Astrocyte of the cerebellum (primary cell): ENCODE results near the gene EFCAB9.

Experiments
- DNase-seq: peaks from one replicate; pipeline ENCODE4 v3.0.0-alpha.2; 2011; ENCODE audit warnings: low read depth
- H3K4me3 ChIP-seq: 2 replicates; pipeline ENCODE4 v1.5.1; 2011; ENCODE audit warnings: mild to moderate bottlenecking, low read depth, low read length, moderate library complexity
- CTCF ChIP-seq: IDR thresholded peaks from 2 replicates; pipeline ENCODE4 v1.5.1; 2012; ENCODE audit warnings: low read length, low read depth, moderate library complexity, mild to moderate bottlenecking; ENCODE audit errors: missing control alignments
- in situ Hi-C: cut with HindIII; loops from 2 replicates; pipeline ENCODE4 v1.10.0; 2017; ENCODE audit warnings: low sequenced_read_pairs

Gene EFCAB9

DNA sequence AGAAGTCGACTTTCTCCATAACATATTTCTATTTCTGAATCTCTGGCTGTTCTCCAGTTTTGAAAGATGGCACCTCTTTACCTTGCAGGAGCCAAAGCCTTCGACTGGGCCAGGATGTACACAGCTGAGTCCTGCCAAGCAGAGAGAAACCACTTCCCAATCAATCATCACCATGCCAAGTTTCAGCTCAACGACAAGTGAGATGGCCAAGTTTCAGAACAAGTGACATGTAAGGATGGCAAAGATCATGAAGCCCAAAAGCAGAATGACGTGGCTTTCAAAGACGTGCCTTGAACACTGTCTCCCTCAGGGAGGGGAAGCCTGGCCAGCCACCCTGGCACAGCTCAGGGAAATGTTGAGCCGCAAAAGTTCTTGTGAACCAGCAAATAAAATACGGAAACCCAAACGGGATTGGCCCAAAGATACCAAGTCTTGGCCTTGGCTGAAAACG lies 23.7 kb upstream of the EFCAB9 start:
- in situ Hi-C loops = loop anchor here (10.0 kb wide), 1 partner anchor 745 kb away; no protein-coding TSS in a partner anchor
- no peak for DNase-seq
- TF ChIP-seq CTCF = no peak
- H3K4me3 ChIP-seq = no peak overlapping the region

- DNase-seq = no peak
- no peak overlapping the region for H3K4me3 ChIP-seq
- in situ Hi-C loops = loop anchor here (10.0 kb wide), 1 partner anchor 746 kb away; no protein-coding TSS in a partner anchor
- TF ChIP-seq CTCF = no peak
Measured at GRCh38 chr5:172171118-172171517, 22.9 kb upstream of the EFCAB9 start.

DNA sequence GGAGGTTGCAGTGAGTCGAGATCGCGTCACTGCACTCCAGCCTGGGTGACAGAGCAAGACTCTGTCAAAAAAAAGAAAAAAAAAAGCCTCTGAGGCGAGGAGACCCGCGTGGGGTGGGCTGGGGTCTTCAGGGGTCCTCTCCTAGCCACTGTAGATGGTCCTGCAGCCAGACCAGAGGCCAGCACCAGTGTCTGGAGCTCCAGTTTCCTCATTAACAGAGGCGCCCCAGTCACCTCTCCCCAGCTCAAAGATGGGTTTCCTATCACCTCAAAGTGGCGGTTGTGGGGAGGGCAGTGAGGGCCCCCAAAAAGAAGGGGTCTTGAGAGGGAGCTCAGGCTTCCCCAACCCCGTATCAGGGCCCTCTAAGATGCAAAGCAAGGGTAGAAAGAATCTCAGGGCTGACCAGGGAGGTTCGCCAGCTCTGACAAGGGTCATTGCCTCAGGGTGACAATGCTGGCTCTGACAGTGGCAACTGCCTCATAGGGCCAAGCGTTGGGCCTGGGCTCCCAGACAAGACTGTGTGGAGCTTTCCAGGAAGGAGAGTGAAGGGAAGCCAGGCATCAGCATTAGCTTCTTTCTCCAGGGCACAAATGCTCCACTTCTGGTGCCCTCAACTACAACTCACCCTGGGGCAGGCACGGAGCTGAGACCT lies 20.9 kb upstream of the EFCAB9 start:
- in situ Hi-C loops = loop anchor here (10.0 kb wide), 1 partner anchor 748 kb away; no protein-coding TSS in a partner anchor
- no peak for DNase-seq
- no peak overlapping the region for H3K4me3 ChIP-seq
- no peak for TF ChIP-seq CTCF

GRCh38 chr5:172173564-172174153 lies 20.3 kb upstream of the EFCAB9 start:
- TF ChIP-seq CTCF = no peak
- peak; percentile 76 for DNase-seq
- in situ Hi-C loops = loop anchor here (10.0 kb wide), 1 partner anchor 749 kb away; no protein-coding TSS in a partner anchor
- no peak overlapping the region for H3K4me3 ChIP-seq

DNA sequence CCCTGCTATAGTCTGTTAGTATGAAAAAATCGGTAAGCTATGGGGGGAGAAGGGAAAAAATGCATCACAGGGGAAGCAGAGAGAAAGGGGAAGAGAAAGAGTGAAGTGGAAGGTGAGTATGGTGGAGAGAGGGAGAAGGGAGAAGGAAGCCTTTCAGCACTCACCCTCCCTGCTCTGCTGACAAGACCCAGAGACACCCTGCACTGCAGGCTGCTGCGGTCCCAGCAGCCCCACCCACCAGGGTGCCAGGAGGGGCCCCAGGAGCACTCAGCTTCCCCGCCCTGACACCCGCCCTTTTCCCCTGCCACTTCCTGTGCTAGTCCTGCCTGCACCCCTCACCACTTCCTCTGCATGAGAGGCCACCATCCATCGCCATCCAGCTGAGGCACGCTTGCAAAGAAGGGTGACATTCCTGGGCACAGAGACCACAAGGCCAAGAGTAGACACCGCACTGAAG lies 18.7 kb upstream of the EFCAB9 start:
- no peak for TF ChIP-seq CTCF
- H3K4me3 ChIP-seq = no peak overlapping the region
- in situ Hi-C loops = loop anchor here (10.0 kb wide), 1 partner anchor 750 kb away; no protein-coding TSS in a partner anchor
- no peak for DNase-seq

- in situ Hi-C loops = loop anchor here (10.0 kb wide), 1 partner anchor 752 kb away; no protein-coding TSS in a partner anchor
- no peak for TF ChIP-seq CTCF
- no peak overlapping the region for H3K4me3 ChIP-seq
- no peak for DNase-seq
Measured at GRCh38 chr5:172177176-172177575, 16.8 kb upstream of the EFCAB9 start.
